ENCODE measurements around the gene SHISA2. TPM values are rescaled to one million over a fixed set of nuclear protein-coding genes. Genes with fewer than 3 reads are reported as not detected.

Gene SHISA2
- 7.4 and 8.1 TPM in 2 replicates for total RNA-seq (2021)
- long read RNA-seq, partial matches to known transcripts, result 0 of 2 reads
- long read RNA-seq, other reads (novel, unspliced or antisense), result 1 of 2 reads

DNA sequence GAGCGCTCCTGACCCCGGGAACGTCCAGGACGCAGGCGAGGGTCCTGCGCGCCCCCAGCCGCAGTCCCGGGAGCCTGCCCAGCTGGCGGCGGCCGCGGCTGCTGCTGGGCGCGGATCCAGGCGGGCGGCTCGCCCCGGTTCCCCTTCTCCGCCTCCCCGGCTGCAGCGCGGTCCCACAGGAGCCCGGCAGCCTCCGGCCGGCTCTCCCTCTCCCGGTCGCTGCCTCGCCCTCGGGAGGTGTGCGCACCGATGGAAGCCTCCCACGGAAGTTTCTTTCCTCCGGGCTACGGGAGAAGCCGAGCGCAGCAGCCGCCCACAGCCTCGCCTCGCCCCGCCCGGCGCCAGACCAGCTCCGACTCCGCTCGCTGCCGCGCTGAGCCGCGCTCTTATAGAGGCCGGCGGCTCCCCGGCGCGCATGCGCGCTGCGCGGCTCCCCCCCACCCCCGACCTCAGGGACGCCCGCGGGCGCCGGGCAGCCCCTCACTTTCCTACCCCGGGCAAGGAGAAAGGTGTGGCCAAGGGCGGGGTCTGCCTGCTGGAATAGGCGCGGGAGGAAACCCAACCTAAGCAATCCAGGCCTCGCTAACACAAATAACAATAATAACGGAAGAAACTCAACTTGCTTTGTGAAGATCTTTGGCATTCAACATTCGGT lies at the start of gene SHISA2:
Gene SHISA2 (minus strand): TSS at position 360 of the 655 bp plus-strand sequence. CDS start 1,041 bp downstream, outside the sequence.
- no peak within 1 kb of the TSS for H3K9ac ChIP-seq (ENCODE audit: extremely low read depth, insufficient read length, low read length)

More for the DNA sequence above, at the start of gene SHISA2:
- H4K5ac ChIP-seq (ENCODE audit: insufficient read length, low read depth, low read length), result no peak within 1 kb of the TSS
- H3K14ac ChIP-seq (ENCODE audit: insufficient read depth, low read length), result peak within 1 kb of the TSS; percentile 52; the same call in 1 of the 2 replicates
- Mint-ChIP-seq H3K4me3 (peak within 1 kb of the TSS; percentile 55 to 90), H3K4me1 (peaks cover 16 to 22% of the 10 kb centered on the region in 2 experiments), H3K27ac (peak within 1 kb of the TSS in 1 of 3 experiments; percentile 32; a peak in 1 of 7 replicates), H3K27me3 (ENCODE audit: low read depth) (peaks cover 61% of the 10 kb centered on the region), H3K9me3 (no peaks in the 10 kb centered on the region; a peak in 2 of 5 replicates), H3K36me3 (ENCODE audit: insufficient read depth in 1 of 3, low read depth in 3 of 3) (peaks cover 0 to 11% (median 8%) of the 10 kb centered on the region in 3 experiments; a peak in 6 of 7 replicates)
- H3K4me1 ChIP-seq (ENCODE audit: insufficient read depth, low read length), result peaks cover 4% of the 10 kb centered on the region; the same call in 1 of the 2 replicates
- no peak within 1 kb of the TSS for H4K8ac ChIP-seq (replicated peaks; ENCODE audit: insufficient read length, low read depth, low read length)
- no peaks in the 10 kb centered on the region for H3K9me3 ChIP-seq (ENCODE audit: control insufficient read depth, low read depth, low read length)
- H3K23ac ChIP-seq (ENCODE audit: insufficient read length, low read depth, low read length), result no peak within 1 kb of the TSS
- no peak within 1 kb of the TSS for H3T11ph ChIP-seq (ENCODE audit: low read length)
- TF ChIP-seq CTCF (conservative IDR thresholded peaks at IDR 0.05), result no peak
- no peaks in the 10 kb centered on the region for H3K79me2 ChIP-seq (ENCODE audit: insufficient read depth, low read length)
- H2AFZ ChIP-seq (ENCODE audit: low read length), result no peak within 1 kb of the TSS
- no peak within 1 kb of the TSS for H2BK5ac ChIP-seq (ENCODE audit: insufficient read length, low read length)
- no peak within 1 kb of the TSS for H2AK5ac ChIP-seq (ENCODE audit: insufficient read length, low read length)
- H4K20me1 ChIP-seq (ENCODE audit: control insufficient read depth, insufficient read depth, insufficient read length), result no peaks in the 10 kb centered on the region
- H2BK15ac ChIP-seq (ENCODE audit: low read depth, low read length), result no peak within 1 kb of the TSS
- no peak within 1 kb of the TSS for H3K18ac ChIP-seq (ENCODE audit: insufficient read length, low read depth, low read length)
- no peak within 1 kb of the TSS for H3K56ac ChIP-seq (ENCODE audit: insufficient read length, low read depth, low read length)
- H3K27ac ChIP-seq (ENCODE audit: insufficient read length, low read depth, low read length), result no peak within 1 kb of the TSS
- H2BK120ac ChIP-seq (ENCODE audit: low read depth, low read length, poor library complexity, severe bottlenecking), result no peak within 1 kb of the TSS
- H3K4me2 ChIP-seq (ENCODE audit: insufficient read depth, insufficient read length, low read length), result peak within 1 kb of the TSS; percentile 70
- H3K79me1 ChIP-seq (ENCODE audit: insufficient read depth, low read depth, low read length, poor library complexity, severe bottlenecking), result no peaks in the 10 kb centered on the region
- WGBS (ENCODE audit: extremely low coverage, insufficient read length, low lambda C conversion rate), result no CpG with 5 or more reads among the region's 72 CpGs
- H3K4ac ChIP-seq (ENCODE audit: low read depth, low read length), result no peak within 1 kb of the TSS
- no peak within 1 kb of the TSS for H2BK20ac ChIP-seq (ENCODE audit: low read depth, low read length, poor library complexity, severe bottlenecking)
- no peak within 1 kb of the TSS for H4K91ac ChIP-seq (ENCODE audit: insufficient read length, low read depth, low read length)
- DNase-seq, result peak; percentile 86
- no peak within 1 kb of the TSS for H2BK12ac ChIP-seq (ENCODE audit: insufficient read length, low read depth, low read length)
- peaks cover 20% of the 10 kb centered on the region for H3K23me2 ChIP-seq (ENCODE audit: insufficient read length, low read depth, low read length, poor library complexity, severe bottlenecking)
- H3K27me3 ChIP-seq (ENCODE audit: insufficient read depth, low read length), result peaks cover 6% of the 10 kb centered on the region; the same call in 1 of the 2 replicates
